GM23338 (cell line): Measurements from ENCODE around the gene TNIP1. TPM values are rescaled to one million over a fixed set of nuclear protein-coding genes. Genes with fewer than 3 reads are reported as not detected.

Source experiments
- ATAC-seq: fragments of 200-7000 bp; cut with Tn5 transposase; 3 replicates; pipeline ENCODE4 v1.9.1; 2020
- DNase-seq: peaks from one replicate; pipeline ENCODE4 v3.0.0-alpha.2; 2015; ENCODE audit warnings: low spot score
- H2AFZ ChIP-seq: fragments of 200-600 bp; sonication (generic); 2 replicates; pipeline ENCODE4 v1.8.0; 2016; ENCODE audit warnings: antibody characterized with exemption, mild to moderate bottlenecking, moderate library complexity
- H3F3A ChIP-seq: fragments of 200-600 bp; sonication (generic); replicated peaks from 2 replicates; pipeline ENCODE4 v1.8.0; 2017; ENCODE audit warnings: antibody characterized with exemption, mixed run types, low read depth
- H3K27ac ChIP-seq: fragments of 200-600 bp; sonication (generic); 2 replicates; pipeline ENCODE4 v1.6.1; 2016; ENCODE audit warnings: low read depth
- H3K27me3 ChIP-seq: fragments of 200-600 bp; sonication (generic); 2 replicates; pipeline ENCODE4 v1.8.0; 2016; ENCODE audit warnings: mild to moderate bottlenecking, mixed run types, moderate library complexity; ENCODE audit not compliant: insufficient read depth
- H3K36me3 ChIP-seq: fragments of 200-600 bp; sonication (generic); 2 replicates; pipeline ENCODE4 v1.8.0; 2016; ENCODE audit warnings: mild to moderate bottlenecking; ENCODE audit not compliant: insufficient read depth
- H3K4me1 ChIP-seq: fragments of 200-600 bp; sonication (generic); 2 replicates; pipeline ENCODE4 v1.8.0; 2016; ENCODE audit warnings: mild to moderate bottlenecking, moderate library complexity; ENCODE audit not compliant: insufficient read depth
- H3K4me2 ChIP-seq: fragments of 200-600 bp; sonication (generic); 2 replicates; pipeline ENCODE4 v1.7.1; 2017; ENCODE audit warnings: mixed run types
- H3K4me3 ChIP-seq: fragments of 200-600 bp; sonication (generic); 2 replicates; pipeline ENCODE4 v1.6.1; 2016; ENCODE audit warnings: mixed run types
- H3K79me2 ChIP-seq: fragments of 200-600 bp; sonication (generic); replicated peaks from 2 replicates; pipeline ENCODE4 v1.8.0; 2017; ENCODE audit warnings: mild to moderate bottlenecking; ENCODE audit not compliant: insufficient read depth
- H3K9me2 ChIP-seq: fragments of 200-600 bp; sonication (generic); 2 replicates; pipeline ENCODE4 v1.8.0; 2017; ENCODE audit not compliant: insufficient read depth
- H4K20me1 ChIP-seq: fragments of 200-600 bp; sonication (generic); replicated peaks from 2 replicates; pipeline ENCODE4 v1.8.0; 2017; ENCODE audit warnings: mild to moderate bottlenecking; ENCODE audit not compliant: insufficient read depth
- H3K27ac Mint-ChIP-seq: 2 replicates; pipeline ENCODE4 v1.8.0; 2020; ENCODE audit warnings: inconsistent platforms, mild to moderate bottlenecking, moderate library complexity, mixed read lengths
- H3K27me3 Mint-ChIP-seq: 3 replicates; pipeline ENCODE4 v1.8.0; 2022; ENCODE audit warnings: low read depth, mild to moderate bottlenecking, moderate library complexity, mixed read lengths, inconsistent platforms; ENCODE audit not compliant: insufficient read depth, poor library complexity
- H3K36me3 Mint-ChIP-seq: 3 replicates; pipeline ENCODE4 v1.8.0; 2021; ENCODE audit warnings: low read depth, mild to moderate bottlenecking, inconsistent platforms, moderate library complexity, mixed read lengths
- H3K4me1 Mint-ChIP-seq: 3 replicates; pipeline ENCODE4 v1.8.0; 2020; ENCODE audit warnings: mild to moderate bottlenecking, inconsistent platforms, mixed read lengths
- H3K4me3 Mint-ChIP-seq: 3 replicates; pipeline ENCODE4 v1.8.0; 2021; ENCODE audit warnings: moderate library complexity, mild to moderate bottlenecking, inconsistent platforms, mixed read lengths
- H3K9me3 Mint-ChIP-seq: 3 replicates; pipeline ENCODE4 v1.8.0; 2020; ENCODE audit warnings: moderate library complexity, mild to moderate bottlenecking, inconsistent platforms, mixed read lengths
- CREB1 ChIP-seq: fragments of 250-450 bp; sonication (Bioruptor Pico); IDR thresholded peaks from 2 replicates; pipeline ENCODE4 v1.5.0; 2020; ENCODE audit warnings: low read depth, mild to moderate bottlenecking, moderate library complexity
- CTCF ChIP-seq, 2 experiments: fragments of 200-600 bp in 1 of 2; sonication (generic) in 1 of 2; conservative IDR thresholded peaks; 2 replicates each; pipeline versions ENCODE4 v1.5.1 to v1.6.1; 2016 to 2017; ENCODE audit warnings: antibody characterized with exemption in 2 of 2, low read depth in 2 of 2, mild to moderate bottlenecking in 2 of 2, moderate library complexity in 1 of 2
- ETS1 ChIP-seq: IDR thresholded peaks from 2 replicates; pipeline ENCODE4 v1.6.1; 2016; ENCODE audit warnings: antibody characterized with exemption
- EZH2phosphoT487 ChIP-seq: fragments of 200-600 bp; sonication (generic); IDR thresholded peaks from one replicate; pipeline ENCODE4 v1.8.1; 2018; ENCODE audit warnings: antibody characterized with exemption; ENCODE audit not compliant: unreplicated experiment
- NANOG ChIP-seq: IDR thresholded peaks from 2 replicates; pipeline ENCODE4 v1.6.1; 2016; ENCODE audit warnings: antibody characterized with exemption, borderline replicate concordance
- REST ChIP-seq: IDR thresholded peaks from one replicate; pipeline ENCODE4 v1.6.1; 2018; ENCODE audit warnings: antibody characterized with exemption; ENCODE audit not compliant: unreplicated experiment
- ZNF114 ChIP-seq: fragments of 250-450 bp; sonication (Bioruptor Pico); IDR thresholded peaks from 2 replicates; pipeline ENCODE4 v1.5.0; 2020; ENCODE audit warnings: mild to moderate bottlenecking, moderate library complexity
- ZNF462 ChIP-seq: fragments of 250-450 bp; sonication (Bioruptor Pico); IDR thresholded peaks from 2 replicates; pipeline ENCODE4 v1.5.0; 2020; ENCODE audit warnings: mild to moderate bottlenecking, moderate library complexity
- polyA plus RNA-seq: library from polyadenylated mRNA; unstranded; fragments of >200 nt; fragmentation: Nextera tagmentation; extraction: Ambion mirVana; gene quantifications from 2 replicates; pipeline ENCODE4 v1.2.1, GENCODE V29; 2016
- total RNA-seq: library from RNA; depleted of rRNA; stranded (reverse); fragments of >200 nt; shearing (Covaris generic); gene quantifications from 2 replicates; pipeline ENCODE4 v1.2.3, GENCODE V29; 2014

TNIP1 gene
- total and polyA plus RNA-seq, 2 experiments from 2014 or later = 10.3 to 29.6 TPM

- no peak for TF ChIP-seq REST
- TF ChIP-seq NANOG = no peak
- TF ChIP-seq ZNF114 (CRISPR knock-in tag) = no peak
- no peak for TF ChIP-seq ZNF462
- no peak for TF ChIP-seq CREB1 (CRISPR knock-in tag)
Measured at GRCh38 chr5:151060742-151061141, 20.1 kb downstream of the TNIP1 start (continued).

- H3K36me3 ChIP-seq = no peaks in the 10 kb centered on the region
- no peak overlapping the region for H2AFZ ChIP-seq
- no peaks in the 10 kb centered on the region for H3K9me3 Mint-ChIP-seq
- H3K27me3 ChIP-seq = no peaks in the 10 kb centered on the region
- H3K9me2 ChIP-seq = no peaks in the 10 kb centered on the region
- no peak overlapping the region for H3K4me3 Mint-ChIP-seq
- H4K20me1 ChIP-seq = no peaks in the 10 kb centered on the region; the same call in none of the 2 replicates
- H3K27me3 Mint-ChIP-seq = peaks cover 2% of the 10 kb centered on the region
- no peaks in the 10 kb centered on the region for H3K4me1 Mint-ChIP-seq
- DNase-seq (no peak), ATAC-seq (no peak)
- no peak overlapping the region for H3K4me3 ChIP-seq
- H3K36me3 Mint-ChIP-seq = peaks cover 8% of the 10 kb centered on the region; the same call in 2 of the 3 replicates
- H3K4me1 ChIP-seq = no peaks in the 10 kb centered on the region
- H3F3A ChIP-seq = no peaks in the 10 kb centered on the region
- no peaks in the 10 kb centered on the region for H3K79me2 ChIP-seq
- H3K4me2 ChIP-seq = no peak overlapping the region
- no peak overlapping the region for H3K27ac ChIP-seq
- no peak overlapping the region for H3K27ac Mint-ChIP-seq
- TF ChIP-seq REST (no peak), CTCF (conservative IDR thresholded peaks at IDR 0.05; ENCODE audit: low read depth in 2 of 2) (peak in 1 of 2 experiments; percentile 21; a peak in 1 of 4 replicates), ETS1 (no peak), EZH2phosphoT487 (no peak)
Measured at GRCh38 chr5:151058891-151059489, 21.8 kb downstream of the TNIP1 start.
